H1 (cell line): ENCODE measurements around the gene ITGB2. TPM values are rescaled to one million over a fixed set of nuclear protein-coding genes. Genes with fewer than 3 reads are reported as not detected.

Experiments used
- CTCF ChIA-PET: fragments of 300-600 bp; sonication (Branson Sonifier 250); formaldehyde crosslinking; loops from one replicate; lab custom pipeline; 2021; ENCODE audit not compliant: partially characterized antibody; lab: Charles Lee
- POLR2A ChIA-PET: fragments of 300-600 bp; sonication (Branson Sonifier 250); formaldehyde crosslinking; loops from one replicate; lab custom pipeline; 2021; ENCODE audit warnings: inconsistent platforms; ENCODE audit not compliant: partially characterized antibody; lab: Charles Lee
- DNase-seq, 2 experiments: peaks; one replicate each; pipeline versions ENCODE4 v3.0.0 to v3.0.0-alpha.2; 2010 to 2022; ENCODE audit warnings: low spot score in 2 of 2, low read depth in 1 of 2, mixed read lengths in 1 of 2
- FAIRE-seq: peaks from 2 replicates; lab custom pipeline; 2011; peaks lifted over from hg19 to GRCh38; lab: Jason Lieb, UNC
- H2AFZ ChIP-seq: 2 replicates; pipeline ENCODE4 v1.8.1; 2012; ENCODE audit warnings: low read length, inconsistent platforms
- H2AK5ac ChIP-seq: 2 replicates; pipeline ENCODE4 v1.6.1; 2013; ENCODE audit warnings: low read depth, low read length
- H2BK120ac ChIP-seq: replicated peaks from 2 replicates; pipeline ENCODE3; 2013; ENCODE audit warnings: low read depth, low read length, inconsistent platforms
- H2BK12ac ChIP-seq: 2 replicates; pipeline ENCODE4 v1.6.1; 2013; ENCODE audit warnings: low read depth, low read length
- H2BK15ac ChIP-seq: 2 replicates; pipeline ENCODE4 v1.6.1; 2013; ENCODE audit warnings: low read length
- H2BK20ac ChIP-seq: 2 replicates; pipeline ENCODE4 v1.6.1; 2013; ENCODE audit warnings: low read length
- H2BK5ac ChIP-seq: 2 replicates; pipeline ENCODE4 v1.6.1; 2013; ENCODE audit warnings: low read depth, low read length
- H3K14ac ChIP-seq: 2 replicates; pipeline ENCODE4 v1.6.1; 2013; ENCODE audit warnings: inconsistent platforms; ENCODE audit not compliant: insufficient read length
- H3K18ac ChIP-seq: 2 replicates; pipeline ENCODE4 v1.6.1; 2013; ENCODE audit warnings: low read length; ENCODE audit errors: extremely low read depth
- H3K23ac ChIP-seq: 2 replicates; pipeline ENCODE4 v1.6.1; 2013; ENCODE audit warnings: inconsistent platforms; ENCODE audit not compliant: insufficient read length
- H3K23me2 ChIP-seq: 2 replicates; pipeline ENCODE4 v1.6.1; 2013; ENCODE audit warnings: low read depth, low read length
- H3K27ac ChIP-seq: 2 replicates; pipeline ENCODE4 v1.6.1; 2011; ENCODE audit warnings: low read depth, low read length, inconsistent platforms
- H3K27me3 ChIP-seq, 4 experiments: replicated peaks in 1 of 4; 1 replicate in 1 of 4; 2 replicates in 3 of 4; pipeline versions ENCODE4 v1.6.1 to v1.8.1; 2011 to 2013; ENCODE audit warnings: low read length in 3 of 4, mild to moderate bottlenecking in 3 of 4, inconsistent platforms in 2 of 4, mixed read lengths in 2 of 4, moderate library complexity in 1 of 4; ENCODE audit not compliant: control insufficient read depth in 3 of 4, insufficient read depth in 3 of 4; ENCODE audit errors: extremely low read depth in 1 of 4
- H3K36me3 ChIP-seq, 4 experiments: 2 replicates each; pipeline versions ENCODE4 v1.6.1 to v1.8.1; 2011 to 2013; ENCODE audit warnings: mild to moderate bottlenecking in 4 of 4, low read length in 3 of 4, moderate library complexity in 2 of 4, control low read depth in 1 of 4, inconsistent platforms in 1 of 4; ENCODE audit not compliant: insufficient read depth in 4 of 4, control insufficient read depth in 2 of 4
- H3K4ac ChIP-seq: replicated peaks from 2 replicates; pipeline ENCODE3; 2013; ENCODE audit warnings: low read length, low read depth, mixed read lengths, inconsistent platforms; ENCODE audit not compliant: insufficient read length
- H3K4me1 ChIP-seq, 4 experiments: replicated peaks in 1 of 4; 1 replicate in 1 of 4; 2 replicates in 3 of 4; pipeline versions ENCODE4 v1.6.1 to v1.8.1; 2011 to 2013; ENCODE audit warnings: low read length in 3 of 4, inconsistent platforms in 2 of 4, mixed read lengths in 1 of 4; ENCODE audit not compliant: insufficient read depth in 4 of 4, control insufficient read depth in 3 of 4
- H3K4me2 ChIP-seq, 2 experiments: 2 replicates each; pipeline versions ENCODE4 v1.6.1 to v1.8.1; 2011 to 2013; ENCODE audit warnings: low read depth in 2 of 2, low read length in 2 of 2, control low read depth in 1 of 2, inconsistent platforms in 1 of 2, mild to moderate bottlenecking in 1 of 2; ENCODE audit not compliant: insufficient read depth in 1 of 2
- H3K4me3 ChIP-seq, 4 experiments: fragments of 200-600, 300-600 bp in 1 of 4; sonication (generic), shearing (Covaris generic), sonication (Bioruptor Twin) in 1 of 4; 2 replicates each; pipeline versions ENCODE4 v1.5.1 to v1.8.1; 2011 to 2016; ENCODE audit warnings: low read length in 4 of 4, low read depth in 3 of 4, control low read depth in 2 of 4, inconsistent platforms in 2 of 4, mild to moderate bottlenecking in 2 of 4, mixed read lengths in 1 of 4, moderate library complexity in 1 of 4; ENCODE audit not compliant: insufficient read depth in 2 of 4; ENCODE audit errors: extremely low read depth in 1 of 4
- H3K56ac ChIP-seq: replicated peaks from 2 replicates; pipeline ENCODE3; 2013; ENCODE audit warnings: low read depth, mild to moderate bottlenecking, mixed read lengths, low read length, inconsistent platforms; ENCODE audit not compliant: insufficient read length
- H3K79me1 ChIP-seq: 2 replicates; pipeline ENCODE4 v1.6.1; 2013; ENCODE audit warnings: low read depth, low read length, control low read depth
- H3K79me2 ChIP-seq, 2 experiments: 2 replicates each; pipeline versions ENCODE4 v1.6.1 to v1.8.1; 2012 to 2013; ENCODE audit warnings: low read length in 2 of 2, mild to moderate bottlenecking in 2 of 2, inconsistent platforms in 1 of 2; ENCODE audit not compliant: insufficient read depth in 2 of 2, control insufficient read depth in 1 of 2
- H3K9ac ChIP-seq, 4 experiments: replicated peaks in 1 of 4; 1 replicate in 1 of 4; 2 replicates in 3 of 4; pipeline versions ENCODE4 v1.6.1 to v1.8.1; 2011 to 2013; ENCODE audit warnings: low read depth in 3 of 4, low read length in 3 of 4, control low read depth in 2 of 4, mild to moderate bottlenecking in 2 of 4, moderate library complexity in 2 of 4, inconsistent platforms in 1 of 4; ENCODE audit errors: extremely low read depth in 1 of 4
- H3K9me3 ChIP-seq, 2 experiments: 2 replicates each; pipeline versions ENCODE4 v1.6.1 to v1.8.1; 2012 to 2013; ENCODE audit warnings: mild to moderate bottlenecking in 2 of 2, moderate library complexity in 2 of 2, control low read depth in 1 of 2, inconsistent platforms in 1 of 2, low read depth in 1 of 2, low read length in 1 of 2, mixed read lengths in 1 of 2; ENCODE audit not compliant: insufficient read depth in 2 of 2
- H4K20me1 ChIP-seq, 2 experiments: replicated peaks in 1 of 2; 2 replicates each; pipeline versions ENCODE3 to v1.8.1; 2011 to 2013; ENCODE audit warnings: inconsistent platforms in 2 of 2, low read length in 2 of 2, mild to moderate bottlenecking in 1 of 2; ENCODE audit not compliant: insufficient read depth in 2 of 2, control insufficient read depth in 1 of 2
- H4K5ac ChIP-seq: 2 replicates; pipeline ENCODE4 v1.6.1; 2013; ENCODE audit warnings: low read length, low read depth, mixed read lengths, inconsistent platforms; ENCODE audit not compliant: insufficient read length
- H4K8ac ChIP-seq: 2 replicates; pipeline ENCODE4 v1.8.0; 2013; ENCODE audit warnings: mild to moderate bottlenecking, moderate library complexity, low read length, inconsistent platforms; ENCODE audit not compliant: insufficient read depth; ENCODE audit errors: extremely low read depth
- H4K91ac ChIP-seq: replicated peaks from 2 replicates; pipeline ENCODE3; 2013; ENCODE audit warnings: low read length, mixed read lengths, inconsistent platforms; ENCODE audit not compliant: insufficient read length
- CEBPB ChIP-seq: IDR thresholded peaks from 2 replicates; pipeline ENCODE4 v1.6.1; 2012; ENCODE audit warnings: low read depth, low read length
- RBBP5 ChIP-seq: IDR thresholded peaks from 2 replicates; pipeline ENCODE4 v1.7.1; 2012; ENCODE audit warnings: low read depth, mild to moderate bottlenecking, inconsistent platforms, low read length, moderate library complexity, borderline replicate concordance
- WGBS, 2 experiments: shearing (Covaris generic) in 1 of 2; methylation state at CpG; one replicate each; pipeline versions ENCODE4 v1.1.6 to v1.1.7; 2013 to 2015; ENCODE audit warnings: low lambda C conversion rate in 2 of 2, mixed read lengths in 2 of 2, inconsistent platforms in 1 of 2, low coverage in 1 of 2, missing lambda C conversion rate in 1 of 2; ENCODE audit not compliant: insufficient replicate concordance in 2 of 2, insufficient coverage in 1 of 2, insufficient read length in 1 of 2; ENCODE audit errors: extremely low coverage in 1 of 2, missing lambda C conversion rate in 1 of 2; 5-methylcytosine and 5-hydroxymethylcytosine counted together
- polyA plus RNA-seq, 7 experiments: library from polyadenylated mRNA; depleted of rRNA in 3 of 7; stranded (reverse) in 5 of 7; unstranded in 2 of 7; fragments of >200 nt in 5 of 7; fragments of 200-250 nt in 2 of 7; gene quantifications; 1 replicate in 5 of 7; 2 replicates in 1 of 7; 4 replicates in 1 of 7; pipeline versions ENCODE4 v1.2.1 to v1.2.3, GENCODE V29; 2011 to 2013; ENCODE audit warnings: missing spikeins in 2 of 7, mixed read lengths in 2 of 7
- total RNA-seq: library from RNA; stranded (reverse); fragmentation: NEBNext Ultra II Directional; extraction: Animal tissue kit (Norgen Biotek cat#: 25700); gene quantifications from 2 replicates; pipeline ENCODE4 v1.2.1, GENCODE V29; 2021

The ITGB2 gene
- total and polyA plus RNA-seq, 2 of the 8 experiments (the other 6 are each of a cell fraction or from before 2014, with no cell fraction given): 0.24 to 0.63 TPM

- Histone ChIP-seq H3K27me3 (peaks cover 0 to 3% (median 0%) of the 10 kb centered on the region in 4 experiments; a peak in 1 of 7 replicates), H2AK5ac (no peak overlapping the region), H2BK120ac (no peak overlapping the region), H3K79me2 (peaks cover 30 to 70% of the 10 kb centered on the region in 2 experiments), H3K79me1 (peaks cover 19% of the 10 kb centered on the region), H3K56ac (no peak overlapping the region), H2BK5ac (no peak overlapping the region), H3K4me2 (no peak overlapping the region; a peak in 1 of 4 replicates), H3K23ac (no peak overlapping the region), H2BK20ac (no peak overlapping the region), H3K14ac (no peak overlapping the region), H2AFZ (no peak overlapping the region), H4K8ac (no peak overlapping the region), H4K91ac (no peak overlapping the region), H3K27ac (no peak overlapping the region), H3K36me3 (peaks cover 9 to 21% (median 17%) of the 10 kb centered on the region in 4 experiments; a peak in 7 of 8 replicates), H2BK15ac (no peak overlapping the region), H3K18ac (no peak overlapping the region), H3K9ac (no peak overlapping the region), H3K9me3 (no peaks in the 10 kb centered on the region), H2BK12ac (no peak overlapping the region), H3K4me3 (no peak overlapping the region), H4K20me1 (peaks cover 26 to 40% of the 10 kb centered on the region in 2 experiments), H3K4ac (no peak overlapping the region), H3K4me1 (peaks cover 0 to 6% (median 3%) of the 10 kb centered on the region in 4 experiments; a peak in 4 of 7 replicates), H4K5ac (no peak overlapping the region), H3K23me2 (no peaks in the 10 kb centered on the region)
- FAIRE-seq: no peak
- no peak for DNase-seq
- TF ChIP-seq CEBPB (no peak), RBBP5 (no peak)
- ChIA-PET CTCF (interaction anchor here (1.3 to 9.6 kb wide), 3 partner anchors 24 to 967 kb away, joined by 3 to 101 read pairs (median 3); no protein-coding TSS in a partner anchor), POLR2A (no interaction called here)
- WGBS, 2 experiments: 95% methylated on average over 2 of the region's 2 CpGs; no CpG with 5 or more reads in 1 of the 2 experiments
Measured at GRCh38 chr21:44942566-44942965, 21.9 kb upstream of the ITGB2 start.
